ENCODE measurements around the gene RALGAPB.
"Not testable (repeated sequence)": the region's sequence is repeated elsewhere in the genome, so short reads cannot be mapped to it uniquely, and the experiment has no call there.

The RALGAPB gene

DNA sequence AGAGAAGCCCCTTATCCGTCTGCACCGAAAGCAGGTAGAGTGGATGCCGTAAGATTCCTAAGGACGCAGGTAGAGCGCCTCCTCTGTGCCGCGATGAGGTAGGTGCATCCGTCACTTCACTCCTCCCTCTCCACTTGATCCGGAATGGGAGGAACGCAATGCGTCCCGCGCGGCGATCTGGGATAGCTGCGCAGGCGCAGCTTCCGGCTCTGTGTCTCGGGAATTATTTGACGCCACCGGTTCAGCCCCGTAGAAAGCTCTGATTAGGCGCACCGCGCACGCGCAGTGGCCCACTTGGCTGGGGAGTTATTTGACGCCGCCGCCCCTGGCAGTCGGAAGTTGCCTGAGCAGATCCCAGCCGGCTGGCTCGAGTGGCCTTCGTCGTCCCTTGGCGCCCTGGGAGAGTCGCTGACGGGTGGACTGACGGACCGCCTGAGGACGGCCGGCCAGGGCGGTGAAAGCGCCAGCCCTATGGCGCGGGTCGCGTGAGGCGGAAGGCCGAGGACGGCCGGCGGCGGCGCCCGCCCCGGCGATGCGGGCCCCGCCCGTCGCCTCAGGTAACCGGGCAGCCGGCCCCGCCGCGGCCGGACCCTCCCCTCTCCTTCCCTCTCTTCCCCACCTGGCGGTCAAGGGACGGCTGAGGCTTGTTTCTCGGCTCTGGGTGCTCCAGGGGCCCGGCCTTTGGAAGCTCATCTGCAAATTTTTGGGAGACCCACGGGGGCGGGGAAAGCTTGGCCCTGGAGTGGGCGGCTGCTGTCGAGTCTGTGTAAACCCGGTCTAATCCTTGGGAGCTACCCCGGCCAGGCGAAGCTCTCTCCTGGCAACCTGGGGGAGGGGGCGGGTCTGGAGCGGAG, at the start of gene RALGAPB:
TSS of gene RALGAPB (plus strand) at position 331 of the 854 bp plus-strand sequence. CDS start 15,590 bp downstream, outside the sequence.
- peak; percentile 98 for DNase-seq (ENCODE audit: low spot score)

DNA sequence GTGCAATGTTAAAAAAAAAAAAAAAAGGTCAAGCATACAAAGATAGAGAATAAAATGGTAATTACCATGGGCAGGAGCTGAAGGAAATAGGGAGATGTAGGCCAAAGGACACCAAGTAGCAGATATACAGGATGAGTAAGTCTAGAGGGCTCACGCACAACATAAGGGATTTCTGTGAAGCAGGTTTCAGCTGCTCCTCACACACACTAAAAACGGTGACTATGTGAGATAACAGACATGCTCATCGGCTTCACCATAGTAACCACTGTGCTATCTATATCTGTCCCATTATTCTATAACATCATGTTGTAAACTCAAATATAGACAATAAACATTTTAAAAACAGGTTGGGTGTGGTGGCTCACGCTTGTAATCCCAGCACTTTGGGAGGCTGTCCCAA, 49.1 kb upstream of the RALGAPB start:
- no peak for DNase-seq (ENCODE audit: low spot score)

DNA sequence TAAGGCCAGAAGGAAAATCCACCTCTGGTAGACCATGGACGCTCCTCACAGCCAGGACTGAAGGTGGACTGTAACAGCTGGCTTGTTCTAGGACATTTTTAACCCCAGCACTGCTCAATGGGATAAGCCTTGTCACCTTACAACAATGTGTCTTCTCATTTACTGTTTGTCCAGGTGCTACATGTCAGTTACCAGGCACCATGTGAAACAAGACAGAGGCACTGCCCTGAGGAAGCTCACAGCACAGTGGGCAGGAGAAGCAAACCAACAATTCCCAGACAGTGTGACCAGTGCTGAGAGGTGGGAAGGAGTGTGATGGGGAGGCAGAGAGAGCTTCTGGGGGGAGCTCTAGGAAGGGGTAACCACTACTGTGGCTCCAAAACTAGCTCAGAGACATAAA, 48.2 kb upstream of the RALGAPB start:
- DNase-seq (ENCODE audit: low spot score), result no peak

DNA sequence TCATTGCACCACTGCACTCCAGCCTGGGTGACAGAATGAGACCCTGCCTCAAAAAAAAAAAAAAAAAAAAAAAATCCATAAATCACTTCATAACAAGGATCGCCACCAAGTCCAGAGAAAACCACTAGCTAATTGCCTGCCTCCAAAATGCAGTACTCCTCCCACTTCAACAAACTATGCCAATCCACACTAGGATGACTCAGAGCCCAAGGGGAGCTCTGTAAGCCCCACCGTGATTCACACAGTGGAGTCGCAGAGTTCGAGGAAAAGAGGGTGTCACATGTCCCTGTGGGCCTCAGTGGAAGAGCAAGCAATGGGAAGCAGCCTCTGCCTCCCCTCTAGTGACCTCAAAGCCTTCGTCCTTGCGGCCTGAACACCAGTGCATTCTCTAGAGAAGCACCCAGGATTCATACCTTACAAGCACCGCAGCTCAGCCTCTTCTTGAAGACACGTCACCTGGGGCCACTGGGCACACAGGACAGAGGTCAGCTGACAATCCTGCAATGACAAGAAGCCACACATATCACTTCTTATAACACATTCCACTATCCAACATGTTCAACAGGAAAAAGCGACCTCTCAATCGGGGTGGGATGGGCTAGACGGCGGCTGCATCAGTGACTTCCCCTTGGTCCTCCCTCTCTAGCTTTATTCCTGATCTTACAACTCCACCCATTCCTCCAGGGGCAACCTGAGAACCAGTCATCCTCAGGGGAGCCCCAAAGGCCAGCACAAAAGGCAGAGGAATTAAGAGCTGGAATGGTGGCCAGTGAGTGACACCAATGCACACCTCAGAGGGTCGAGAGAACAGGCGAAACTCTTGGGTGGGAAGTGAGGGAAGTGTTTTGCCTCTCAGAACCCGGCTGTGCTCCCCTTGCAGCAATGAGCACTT, 46.4 kb upstream of the RALGAPB start:
- no peak for DNase-seq (ENCODE audit: low spot score)

DNA sequence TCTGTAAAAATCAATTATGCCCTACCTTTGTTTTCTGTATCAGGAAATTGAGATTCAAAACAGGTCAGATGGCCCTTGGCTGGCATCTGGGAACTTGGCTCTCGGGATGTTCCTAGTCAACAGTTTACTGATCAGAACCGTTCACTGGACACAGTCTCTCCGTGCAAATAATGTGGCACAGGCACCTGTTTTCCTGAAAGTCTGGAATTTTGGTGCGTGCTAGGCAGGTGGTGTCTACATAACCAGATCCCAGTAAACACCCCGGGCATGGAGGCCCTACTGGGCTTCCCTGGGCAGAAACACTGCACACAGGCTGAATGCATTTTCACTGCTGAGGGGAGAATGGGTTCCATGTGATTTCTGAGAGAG, 45.0 kb upstream of the RALGAPB start:
- DNase-seq (ENCODE audit: low spot score), result no peak

DNA sequence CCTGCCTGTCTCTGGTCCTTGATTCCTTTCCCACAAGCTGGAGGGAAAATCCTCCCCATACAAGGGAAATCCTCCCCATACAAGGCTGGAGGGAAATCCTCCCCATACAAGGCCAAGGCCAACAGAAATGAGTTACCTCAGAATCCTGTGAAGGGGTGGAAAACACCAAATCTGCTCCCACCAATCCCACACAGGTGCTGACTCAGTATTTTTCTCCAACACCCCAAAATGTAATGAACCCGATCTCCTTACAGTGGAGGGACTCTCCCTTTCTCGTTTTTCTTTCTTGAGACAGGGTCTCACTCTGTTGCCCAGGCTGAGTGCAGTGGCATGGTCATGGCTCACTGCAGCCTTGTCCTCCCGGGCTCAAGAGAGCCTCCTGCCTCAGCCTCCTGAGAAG, 43.8 kb upstream of the RALGAPB start:
- no peak for DNase-seq (ENCODE audit: low spot score)

DNA sequence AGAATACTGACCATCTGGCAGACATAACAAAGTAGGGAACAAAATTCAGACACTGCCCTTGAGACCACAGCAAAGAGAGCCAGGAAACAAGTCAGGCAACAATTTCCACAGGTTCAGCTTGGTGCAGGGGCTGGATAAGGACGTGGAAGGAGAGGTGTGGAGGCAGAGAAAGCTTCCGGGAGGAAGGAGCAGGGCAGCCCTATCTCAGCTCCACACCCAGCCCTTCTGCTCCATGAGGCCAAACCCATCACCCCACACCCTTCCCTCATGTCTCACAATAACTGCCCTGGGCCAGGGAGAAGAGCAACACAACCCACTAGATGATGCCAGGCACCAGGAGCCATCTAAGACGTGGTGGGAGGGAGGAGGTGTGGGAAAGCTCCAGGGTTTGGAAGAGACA, 43.3 kb upstream of the RALGAPB start:
- DNase-seq (ENCODE audit: low spot score), result no peak

DNA sequence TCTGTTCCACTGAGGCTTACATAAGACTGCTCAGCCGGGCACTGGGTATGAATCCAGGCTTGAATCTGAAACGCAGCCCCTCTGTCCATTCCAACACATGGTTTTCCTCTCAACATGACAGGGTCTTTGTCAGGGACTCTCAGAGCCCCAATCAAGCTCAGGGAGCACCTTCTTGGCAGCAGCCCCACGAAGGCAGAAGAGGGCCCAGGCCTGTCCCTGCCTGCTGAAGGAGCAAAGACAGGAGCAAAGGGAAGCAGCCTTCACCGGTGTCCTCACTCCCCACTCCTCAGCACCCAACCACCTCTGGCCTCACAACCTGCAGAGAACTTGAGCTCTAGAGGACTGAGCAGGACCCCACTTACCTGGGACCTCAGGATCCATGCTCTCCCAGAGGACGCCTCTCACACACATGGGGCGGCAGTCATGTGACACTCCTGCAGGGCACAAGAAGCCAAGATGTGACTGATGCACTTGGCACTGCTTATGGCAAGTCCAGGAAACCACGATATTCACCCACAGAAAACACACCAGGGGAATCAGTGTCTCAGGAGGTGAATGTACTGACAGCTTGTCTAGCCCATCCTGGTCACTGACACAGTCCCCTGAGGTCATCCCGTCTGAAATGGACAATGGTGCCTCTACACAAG, 41.8 kb upstream of the RALGAPB start:
- DNase-seq (ENCODE audit: low spot score), result no peak

DNA sequence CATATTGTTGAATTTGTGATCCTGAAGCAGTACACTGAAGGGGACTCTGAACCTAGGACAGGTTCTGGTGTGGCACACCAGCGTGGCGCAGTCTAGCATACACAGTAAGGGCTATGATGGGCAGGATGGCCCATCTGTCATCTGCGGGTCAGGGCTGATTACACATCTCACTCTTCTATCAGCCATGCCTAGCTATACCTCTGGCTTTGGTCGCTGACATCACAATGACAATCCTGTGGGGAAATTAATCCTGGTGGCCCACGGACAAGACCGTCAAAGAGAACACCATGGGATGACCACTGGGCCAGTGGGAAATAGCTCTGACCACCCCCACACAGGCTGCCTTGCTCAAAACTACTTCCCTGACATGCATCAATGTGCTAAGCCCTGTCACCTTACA, 40.4 kb upstream of the RALGAPB start:
- no peak for DNase-seq (ENCODE audit: low spot score)

DNA sequence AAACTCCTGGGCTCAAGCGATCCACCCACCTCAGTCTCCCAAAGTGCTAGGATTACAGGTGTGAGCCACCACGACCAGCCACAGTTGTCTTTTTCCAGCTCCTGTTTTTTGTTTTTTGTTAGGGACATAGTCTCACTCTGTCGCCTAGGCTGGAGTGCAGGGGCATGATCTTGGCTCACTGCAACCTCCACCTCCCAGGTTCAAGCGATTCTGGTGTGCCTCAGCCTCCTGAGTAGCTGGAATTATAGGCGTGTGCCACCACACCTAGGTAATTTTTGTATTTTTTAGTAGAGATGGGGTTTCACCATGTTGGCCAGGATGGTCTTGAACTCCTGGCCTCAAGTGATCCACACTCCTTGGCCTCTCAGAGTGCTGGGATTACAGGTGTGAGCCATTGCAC, 39.8 kb upstream of the RALGAPB start:
- not testable (repeated sequence) for DNase-seq (ENCODE audit: low spot score)

DNA sequence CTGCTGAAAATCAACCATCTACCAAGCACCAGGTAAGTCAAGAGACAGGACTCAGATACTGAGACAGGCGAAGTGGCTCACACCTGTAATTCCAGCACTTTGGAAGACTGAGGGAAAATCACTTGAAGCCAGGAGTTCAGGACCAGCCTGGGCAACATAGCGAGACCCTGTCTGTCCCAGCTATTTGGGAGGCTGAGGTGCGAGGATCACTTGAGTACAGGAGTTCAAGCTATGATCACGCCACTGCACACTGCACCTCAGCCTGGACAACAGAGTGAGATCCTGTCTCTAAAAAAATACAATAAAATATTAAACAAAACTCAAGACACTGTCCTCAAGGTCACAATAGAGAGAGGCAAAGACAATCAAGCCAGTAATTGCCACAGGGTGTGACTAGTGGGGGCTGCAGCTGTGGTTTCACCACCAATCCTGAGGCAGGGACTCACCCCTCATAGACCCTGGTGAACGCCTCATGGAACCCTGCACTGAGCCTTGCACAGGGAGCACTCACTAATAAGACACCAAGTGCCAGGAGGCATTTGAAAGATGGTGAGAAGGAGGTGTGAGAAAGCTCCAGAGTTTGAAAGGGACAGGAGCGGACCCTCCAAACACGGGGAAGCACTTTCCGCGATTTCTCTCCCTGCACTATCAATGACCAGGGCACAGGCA, 39.2 kb upstream of the RALGAPB start:
- no peak for DNase-seq (ENCODE audit: low spot score)

DNA sequence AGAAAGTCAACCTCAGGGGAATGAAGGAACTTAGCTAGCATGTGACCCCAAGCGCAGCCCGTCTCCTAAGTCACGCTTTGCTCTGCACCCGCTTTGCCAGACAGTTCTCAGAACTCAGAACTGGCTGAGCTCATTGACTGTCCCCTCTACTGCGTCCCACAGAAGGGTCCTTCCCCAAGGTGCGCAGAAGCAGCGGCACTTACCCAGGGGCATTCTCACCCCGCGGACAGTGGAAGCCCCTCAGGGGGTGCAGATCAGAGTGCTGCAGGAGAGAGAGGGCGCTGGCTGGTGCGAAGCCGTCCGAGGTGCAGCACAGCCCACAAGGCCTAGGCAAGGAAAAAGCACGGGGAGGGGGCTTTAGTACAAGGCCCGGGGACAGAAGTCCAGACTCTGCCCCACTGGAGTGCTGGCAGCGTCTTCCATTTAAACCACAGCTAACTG, 38.3 kb upstream of the RALGAPB start:
- DNase-seq (ENCODE audit: low spot score), result no peak

DNA sequence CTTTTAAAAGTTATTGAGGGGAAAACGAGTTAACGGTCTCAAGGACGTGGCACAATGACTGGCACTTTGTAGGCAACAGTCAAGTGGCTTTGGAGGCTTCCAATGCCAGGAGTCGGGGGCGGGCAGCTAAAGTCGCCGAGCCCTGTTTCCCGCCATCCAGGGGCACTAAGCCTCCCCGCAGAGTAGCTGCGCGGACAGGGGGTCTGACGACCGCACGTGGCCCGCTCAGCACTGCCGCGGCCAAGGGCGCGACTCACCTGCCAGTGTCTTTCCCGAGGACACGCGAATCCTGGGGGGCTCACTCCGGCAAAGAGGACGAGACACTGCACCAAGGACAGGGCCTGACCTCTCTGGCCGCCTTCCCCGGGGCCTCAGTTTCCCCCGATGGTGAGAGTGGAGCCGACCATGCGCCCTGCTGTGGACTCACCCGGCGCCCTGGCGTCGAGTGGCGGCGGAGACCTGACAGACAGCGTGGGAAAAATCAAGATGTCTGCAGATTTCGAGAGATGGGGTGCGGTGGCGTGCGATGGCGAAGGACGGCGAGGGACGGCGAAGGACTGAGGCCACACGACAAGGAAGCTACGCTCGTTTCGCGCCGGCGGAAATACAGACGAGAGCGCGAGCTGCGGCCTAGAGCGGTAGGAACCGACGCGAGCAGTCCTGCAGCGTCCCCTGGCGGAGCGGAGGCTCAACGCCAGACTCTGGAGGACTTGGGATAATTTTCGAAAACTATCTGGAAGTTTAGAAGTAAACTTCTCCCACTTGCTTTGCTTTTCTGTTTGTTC, 37.7 kb upstream of the RALGAPB start, which contains the start of gene SNHG17:
TSS of gene SNHG17 (minus strand) at position 559 of the 785 bp plus-strand sequence.
- peak; percentile 85 for DNase-seq (ENCODE audit: low spot score)

DNA sequence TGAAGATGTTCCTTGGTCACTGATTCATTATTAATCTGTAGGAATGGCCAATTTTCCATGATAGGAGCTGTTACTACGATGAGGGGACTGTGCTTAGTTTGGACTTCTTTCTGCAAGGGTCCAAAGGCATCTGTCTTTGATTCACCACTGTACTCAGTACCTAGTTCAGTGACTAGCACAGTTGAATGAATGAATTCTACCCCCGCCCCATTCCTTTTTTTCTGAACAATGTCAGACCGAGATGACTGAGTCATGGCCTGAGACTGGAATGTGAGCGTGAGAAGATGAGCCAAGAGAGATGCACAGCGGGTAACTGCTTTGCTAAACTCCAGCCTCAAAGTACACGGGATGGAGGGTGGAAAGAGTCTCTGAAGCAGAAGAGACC, 37.1 kb upstream of the RALGAPB start:
- DNase-seq (ENCODE audit: low spot score), result no peak

DNA sequence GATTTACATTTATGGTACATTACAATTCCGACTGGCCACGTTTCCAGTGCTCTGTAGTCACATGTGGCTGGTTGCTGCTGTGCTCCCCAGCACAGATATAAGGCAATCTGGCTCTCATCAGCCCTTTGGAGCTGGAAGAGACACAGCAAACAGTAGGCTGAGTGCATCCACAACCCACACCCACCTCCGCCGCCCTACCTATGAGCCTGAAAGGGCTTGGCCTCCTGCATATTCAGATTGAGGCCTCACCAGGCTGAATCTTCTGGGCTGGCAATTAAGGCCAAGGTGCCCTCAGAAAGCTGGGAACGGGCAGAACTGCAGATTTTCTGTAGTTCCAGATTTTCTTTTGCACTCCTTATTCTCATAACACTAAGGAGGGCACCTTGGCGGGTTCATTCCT, 34.8 kb upstream of the RALGAPB start:
- DNase-seq (ENCODE audit: low spot score), result no peak

DNA sequence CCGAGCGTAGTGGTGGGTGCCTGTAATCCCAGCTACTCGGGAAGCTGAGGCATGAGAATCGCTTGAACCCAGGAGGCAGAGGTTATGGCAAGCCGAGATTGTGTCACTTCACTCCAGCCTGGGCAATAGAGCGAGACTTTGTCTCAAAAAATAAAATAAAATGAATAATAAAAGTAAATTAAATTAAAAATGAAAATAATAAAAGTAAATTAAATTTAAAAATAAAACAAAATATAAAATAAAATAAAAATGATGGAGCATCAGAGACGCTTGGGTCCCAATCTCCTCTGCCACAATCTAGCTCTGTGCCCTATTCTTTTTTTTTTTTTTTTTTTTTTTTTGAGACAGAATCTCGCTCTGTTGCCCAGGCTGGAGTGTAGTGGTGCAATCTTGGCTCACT, 31.5 kb upstream of the RALGAPB start:
- DNase-seq (ENCODE audit: low spot score), result not testable (repeated sequence)

DNA sequence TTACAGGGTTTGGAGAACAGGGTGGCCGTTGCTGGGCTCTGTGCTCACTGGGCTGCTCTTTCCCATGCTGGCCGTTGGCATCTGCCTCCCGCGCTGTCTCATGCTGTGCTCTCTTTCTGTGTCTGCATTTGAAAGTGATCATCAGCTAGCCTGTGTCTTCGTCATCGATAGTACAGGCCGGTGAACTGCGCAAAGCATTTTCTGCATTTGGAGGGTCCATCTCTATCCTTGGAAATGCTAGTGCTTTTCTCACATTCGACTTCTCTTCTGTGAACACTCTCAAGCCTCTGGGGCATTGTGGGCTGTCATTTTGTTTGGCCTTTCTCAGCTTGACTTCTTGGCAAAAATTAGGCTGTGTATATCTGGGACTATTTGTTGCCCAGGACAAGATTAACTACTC, 30.7 kb upstream of the RALGAPB start:
- no peak for DNase-seq (ENCODE audit: low spot score)

DNA sequence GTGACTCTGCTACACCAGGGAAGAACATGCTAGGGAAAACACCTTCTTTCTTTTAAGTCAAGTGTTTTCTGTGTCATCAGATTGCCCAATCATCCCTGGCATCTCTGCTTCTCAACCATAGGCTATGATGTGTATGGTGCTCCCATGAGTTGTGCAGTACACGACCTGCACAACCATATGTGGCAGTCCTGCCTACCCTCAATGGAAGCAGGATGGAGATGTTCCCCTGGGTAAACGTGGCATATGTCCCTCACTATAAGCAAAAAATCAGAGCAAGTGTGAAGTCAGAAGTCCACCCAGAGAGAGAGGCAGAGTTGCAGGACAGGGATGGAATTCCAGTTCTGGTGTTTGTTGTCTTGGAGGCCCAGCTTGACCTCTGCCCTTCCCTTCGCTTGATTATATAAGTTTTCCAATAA, 27.3 kb upstream of the RALGAPB start:
- no peak for DNase-seq (ENCODE audit: low spot score)

DNA sequence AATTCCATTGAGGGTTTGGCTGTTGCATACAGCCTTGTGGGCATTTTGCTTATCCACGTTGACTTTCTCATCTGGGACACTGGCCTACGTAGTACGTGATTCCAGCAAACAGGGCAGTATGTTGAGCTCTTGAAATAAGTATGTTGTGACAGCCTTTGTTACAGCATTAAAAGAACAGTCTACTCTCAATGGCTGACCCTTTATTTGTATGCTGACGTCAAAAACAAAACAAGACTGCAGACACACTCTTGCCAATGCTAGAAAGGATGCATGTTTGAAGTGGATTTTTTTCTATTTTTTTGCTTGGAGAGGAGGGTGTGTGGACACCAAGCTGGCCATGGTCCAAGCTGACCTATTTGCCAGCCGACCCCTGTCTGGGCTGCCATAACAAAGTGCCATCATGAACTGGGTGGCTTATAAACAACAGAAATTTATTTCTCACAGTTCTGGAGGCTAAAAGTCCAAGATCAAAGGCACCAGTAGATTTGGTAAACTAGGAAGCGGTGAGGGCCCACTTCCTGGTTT, 26.7 kb upstream of the RALGAPB start:
- DNase-seq (ENCODE audit: low spot score), result peak; percentile 22

DNA sequence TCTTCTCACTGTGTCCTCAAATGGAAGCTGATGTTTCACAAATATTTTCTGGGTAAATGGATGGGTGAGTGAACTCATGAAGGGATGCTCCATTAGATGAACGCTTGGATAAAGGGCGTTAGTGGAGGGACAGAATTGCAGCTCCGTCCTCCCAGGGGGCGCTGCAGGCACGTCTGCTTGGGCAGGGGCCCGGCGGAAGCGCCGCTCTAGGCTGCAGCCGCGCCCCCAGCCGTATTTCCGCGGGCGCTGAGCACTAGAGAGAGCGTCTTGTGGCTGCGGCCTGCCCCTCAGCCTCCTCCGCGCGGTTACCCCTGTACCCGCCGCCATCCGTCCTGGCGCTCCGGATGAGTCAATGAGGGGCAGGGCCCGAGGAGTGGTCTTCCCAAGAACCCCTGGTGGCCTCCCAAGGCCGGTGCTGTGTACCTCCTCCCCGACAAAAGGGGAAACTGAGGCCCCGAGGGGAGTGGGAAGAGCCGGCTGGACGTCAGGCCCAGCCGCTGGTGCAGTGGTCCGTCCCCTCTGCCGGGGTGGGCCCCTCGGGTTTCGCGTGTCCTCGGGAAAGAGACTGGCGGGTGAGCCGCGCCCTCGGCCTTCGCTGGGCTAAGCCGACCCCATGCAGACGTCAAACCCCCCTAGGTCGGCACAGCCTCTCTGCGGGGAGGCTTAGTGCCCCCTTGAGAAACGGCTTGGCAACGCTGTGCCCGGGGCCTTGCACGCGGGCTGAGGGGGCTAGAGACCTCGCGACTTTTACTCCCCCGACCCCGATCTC, 26.0 kb upstream of the RALGAPB start:
- DNase-seq (ENCODE audit: low spot score), result peak; percentile 84
